ENCODE results near the gene UQCC2.

DNA sequence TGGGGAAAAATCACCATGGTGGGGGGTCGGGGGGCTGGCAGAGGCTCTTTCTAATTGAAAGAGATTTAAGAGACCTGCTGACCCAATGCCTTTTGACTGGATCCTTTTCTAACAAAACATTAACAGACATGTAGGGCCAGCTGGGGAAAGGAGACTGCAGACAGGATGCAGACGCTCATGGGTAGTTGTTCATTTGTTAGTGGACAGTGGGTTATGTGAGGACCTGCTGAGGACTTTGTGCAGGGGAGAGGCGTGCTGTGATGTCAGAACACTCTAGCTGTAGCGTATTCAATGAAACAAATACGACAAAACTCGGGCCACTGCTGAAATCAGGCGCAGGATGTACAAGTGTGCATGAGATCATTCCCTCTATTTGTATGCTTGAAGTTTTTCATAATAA is 34.0 kb upstream of the UQCC2 start:
- TF ChIP-seq, protein P1, sequence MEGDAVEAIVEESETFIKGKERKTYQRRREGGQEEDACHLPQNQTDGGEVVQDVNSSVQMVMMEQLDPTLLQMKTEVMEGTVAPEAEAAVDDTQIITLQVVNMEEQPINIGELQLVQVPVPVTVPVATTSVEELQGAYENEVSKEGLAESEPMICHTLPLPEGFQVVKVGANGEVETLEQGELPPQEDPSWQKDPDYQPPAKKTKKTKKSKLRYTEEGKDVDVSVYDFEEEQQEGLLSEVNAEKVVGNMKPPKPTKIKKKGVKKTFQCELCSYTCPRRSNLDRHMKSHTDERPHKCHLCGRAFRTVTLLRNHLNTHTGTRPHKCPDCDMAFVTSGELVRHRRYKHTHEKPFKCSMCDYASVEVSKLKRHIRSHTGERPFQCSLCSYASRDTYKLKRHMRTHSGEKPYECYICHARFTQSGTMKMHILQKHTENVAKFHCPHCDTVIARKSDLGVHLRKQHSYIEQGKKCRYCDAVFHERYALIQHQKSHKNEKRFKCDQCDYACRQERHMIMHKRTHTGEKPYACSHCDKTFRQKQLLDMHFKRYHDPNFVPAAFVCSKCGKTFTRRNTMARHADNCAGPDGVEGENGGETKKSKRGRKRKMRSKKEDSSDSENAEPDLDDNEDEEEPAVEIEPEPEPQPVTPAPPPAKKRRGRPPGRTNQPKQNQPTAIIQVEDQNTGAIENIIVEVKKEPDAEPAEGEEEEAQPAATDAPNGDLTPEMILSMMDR (IDR thresholded peaks at IDR 0.05), result no peak
- TF ChIP-seq YY1 (IDR thresholded peaks at IDR 0.05; ENCODE audit: low read depth) (no peak), ELF1 (IDR thresholded peaks at IDR 0.05) (no peak), FOXJ3 (CRISPR knock-in tag; IDR thresholded peaks at IDR 0.05) (no peak), POLR2AphosphoS5 (IDR thresholded peaks at IDR 0.05; ENCODE audit: low read depth, low read length) (no peak), CHD2 (IDR thresholded peaks at IDR 0.05; ENCODE audit: low read length, partially characterized antibody) (no peak)
- TF ChIP-seq, protein P2, sequence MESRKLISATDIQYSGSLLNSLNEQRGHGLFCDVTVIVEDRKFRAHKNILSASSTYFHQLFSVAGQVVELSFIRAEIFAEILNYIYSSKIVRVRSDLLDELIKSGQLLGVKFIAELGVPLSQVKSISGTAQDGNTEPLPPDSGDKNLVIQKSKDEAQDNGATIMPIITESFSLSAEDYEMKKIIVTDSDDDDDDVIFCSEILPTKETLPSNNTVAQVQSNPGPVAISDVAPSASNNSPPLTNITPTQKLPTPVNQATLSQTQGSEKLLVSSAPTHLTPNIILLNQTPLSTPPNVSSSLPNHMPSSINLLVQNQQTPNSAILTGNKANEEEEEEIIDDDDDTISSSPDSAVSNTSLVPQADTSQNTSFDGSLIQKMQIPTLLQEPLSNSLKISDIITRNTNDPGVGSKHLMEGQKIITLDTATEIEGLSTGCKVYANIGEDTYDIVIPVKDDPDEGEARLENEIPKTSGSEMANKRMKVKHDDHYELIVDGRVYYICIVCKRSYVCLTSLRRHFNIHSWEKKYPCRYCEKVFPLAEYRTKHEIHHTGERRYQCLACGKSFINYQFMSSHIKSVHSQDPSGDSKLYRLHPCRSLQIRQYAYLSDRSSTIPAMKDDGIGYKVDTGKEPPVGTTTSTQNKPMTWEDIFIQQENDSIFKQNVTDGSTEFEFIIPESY (IDR thresholded peaks at IDR 0.05; ENCODE audit: borderline replicate concordance, low read depth), result no peak

All from SK-N-SH (cell line).